Vagina (tissue), 2 donors: ENCODE data around the gene SMC1B. TPM values are rescaled to one million over a fixed set of nuclear protein-coding genes. Genes with fewer than 3 reads are reported as not detected.

Experiments
- DNase-seq, 2 donors: peaks; one replicate each; pipeline ENCODE4 v3.0.0-alpha.2; 2017; ENCODE audit errors: extremely low spot score in 2 of 2
- H3K27ac ChIP-seq: fragments of 200-600 bp; sonication (generic); one replicate; pipeline ENCODE4 v1.5.1; 2019
- H3K27me3 ChIP-seq: fragments of 200-600 bp; sonication (generic); one replicate; pipeline ENCODE4 v1.5.1; 2019
- H3K36me3 ChIP-seq, 2 donors: fragments of 200-600 bp; sonication (generic); one replicate each; pipeline ENCODE4 v1.5.1; 2017 to 2019
- H3K4me1 ChIP-seq: fragments of 200-600 bp; sonication (generic); one replicate; pipeline ENCODE4 v1.5.1; 2019
- H3K4me3 ChIP-seq, 2 donors: fragments of 200-600 bp; sonication (generic); 1 replicate in 1 of 2; 2 replicates in 1 of 2; pipeline ENCODE4 v1.5.1; 2016 to 2019
- H3K9me3 ChIP-seq: fragments of 200-600 bp; sonication (generic); one replicate; pipeline ENCODE4 v1.5.1; 2019
- CTCF ChIP-seq, 3 experiments: fragments of 450-650 bp in 2 of 3; fragments of 200-600 bp in 1 of 3; sonication (generic) in 1 of 3; IDR thresholded peaks; one replicate each; pipeline ENCODE4 v1.5.1; 2017 to 2019; ENCODE audit warnings: antibody characterized with exemption in 3 of 3, mild to moderate bottlenecking in 2 of 3, moderate library complexity in 2 of 3
- POLR2A ChIP-seq, 2 donors: fragments of 450-650 bp; IDR thresholded peaks; one replicate each; pipeline ENCODE4 v1.6.1; 2017; ENCODE audit warnings: antibody characterized with exemption in 2 of 2, mild to moderate bottlenecking in 2 of 2, moderate library complexity in 2 of 2
- POLR2AphosphoS5 ChIP-seq, 2 donors: sonication (generic); formaldehyde crosslinking; IDR thresholded peaks; one replicate each; pipeline ENCODE4 v1.9.0; 2017; ENCODE audit warnings: antibody characterized with exemption in 2 of 2, mild to moderate bottlenecking in 2 of 2, low read depth in 1 of 2; ENCODE audit not compliant: insufficient read depth in 1 of 2
- intact Hi-C: fragments of 100-400 bp; cut with DNase I; formaldehyde crosslinking; loops from one replicate; pipeline ENCODE4 v1.15.1; 2023
- total RNA-seq: library from RNA; depleted of rRNA; stranded (reverse); fragments of >200 nt; gene quantifications from one replicate; pipeline ENCODE4 v1.2.3, GENCODE V29; 2016

The SMC1B gene
- total RNA-seq, 1 donor from 2014 or later: not detected

- no peak for DNase-seq
- H3K4me3 ChIP-seq: no peak overlapping the region
Measured at GRCh38 chr22:45336971-45337431, 76.4 kb downstream of the SMC1B start.

GRCh38 chr22:45335854-45336522, 77.4 kb downstream of the SMC1B start:
- no peak for TF ChIP-seq POLR2A (IDR thresholded peaks at IDR 0.05)
- TF ChIP-seq CTCF (IDR thresholded peaks at IDR 0.05): no peak
- TF ChIP-seq POLR2AphosphoS5 (IDR thresholded peaks at IDR 0.05; ENCODE audit: insufficient read depth in 1 of 2, low read depth in 1 of 2): no peak
- no peak for DNase-seq
- Histone ChIP-seq H3K27me3 (no peaks in the 10 kb centered on the region), H3K27ac (no peak overlapping the region), H3K36me3 (peaks cover 0 to 34% of the 10 kb centered on the region in 2 donors), H3K9me3 (no peaks in the 10 kb centered on the region), H3K4me1 (peaks cover 29% of the 10 kb centered on the region), H3K4me3 (no peak overlapping the region)
- intact Hi-C loops: loop anchor here (10.0 kb wide), 1 partner anchor 229 kb away; no protein-coding TSS in a partner anchor

More at GRCh38 chr22:45336971-45337431, 76.4 kb downstream of the SMC1B start:
- Histone ChIP-seq H3K27me3 (no peaks in the 10 kb centered on the region), H3K36me3 (peaks cover 0 to 44% of the 10 kb centered on the region in 2 donors), H3K9me3 (no peaks in the 10 kb centered on the region), H3K4me1 (peaks cover 29% of the 10 kb centered on the region), H3K27ac (peak overlapping the region; percentile 32)
- TF ChIP-seq POLR2A (IDR thresholded peaks at IDR 0.05) (no peak), POLR2AphosphoS5 (IDR thresholded peaks at IDR 0.05; ENCODE audit: insufficient read depth in 1 of 2, low read depth in 1 of 2) (peak; percentile 33 to 51), CTCF (IDR thresholded peaks at IDR 0.05) (no peak)
- intact Hi-C loops: loop anchor here (10.0 kb wide), 1 partner anchor 228 kb away; no protein-coding TSS in a partner anchor

GRCh38 chr22:45335021-45335818, 78.2 kb downstream of the SMC1B start:
- Histone ChIP-seq H3K27ac (no peak overlapping the region), H3K4me3 (no peak overlapping the region), H3K36me3 (peaks cover 0 to 26% of the 10 kb centered on the region in 2 donors), H3K4me1 (peaks cover 29% of the 10 kb centered on the region), H3K9me3 (no peaks in the 10 kb centered on the region), H3K27me3 (no peaks in the 10 kb centered on the region)
- intact Hi-C loops: loop anchor here (10.0 kb wide), 1 partner anchor 230 kb away; no protein-coding TSS in a partner anchor
- no peak for DNase-seq
- TF ChIP-seq POLR2A (IDR thresholded peaks at IDR 0.05) (no peak), POLR2AphosphoS5 (IDR thresholded peaks at IDR 0.05; ENCODE audit: insufficient read depth in 1 of 2, low read depth in 1 of 2) (no peak), CTCF (IDR thresholded peaks at IDR 0.05) (no peak)

GRCh38 chr22:45334528-45334927, 78.9 kb downstream of the SMC1B start:
- intact Hi-C loops: loop anchor here (10.0 kb wide), 1 partner anchor 230 kb away; no protein-coding TSS in a partner anchor
- H3K36me3 ChIP-seq: peaks cover 0 to 19% of the 10 kb centered on the region in 2 donors
- H3K9me3 ChIP-seq: no peaks in the 10 kb centered on the region
- DNase-seq: no peak
- TF ChIP-seq POLR2A (IDR thresholded peaks at IDR 0.05): no peak
- no peak for TF ChIP-seq POLR2AphosphoS5 (IDR thresholded peaks at IDR 0.05; ENCODE audit: insufficient read depth in 1 of 2, low read depth in 1 of 2)
- TF ChIP-seq CTCF (IDR thresholded peaks at IDR 0.05): no peak
- no peak overlapping the region for H3K27ac ChIP-seq
- no peaks in the 10 kb centered on the region for H3K27me3 ChIP-seq
- H3K4me3 ChIP-seq: no peak overlapping the region
- peaks cover 29% of the 10 kb centered on the region for H3K4me1 ChIP-seq
